Osteocyte (in vitro differentiated cells): ENCODE data around the gene LRRN3. TPM values are rescaled to one million over a fixed set of nuclear protein-coding genes. Genes with fewer than 3 reads are reported as not detected.
A peak's percentile ranks its signal among the peaks of the same experiment; 100 is the strongest.

Experiments used
- DNase-seq: peaks from one replicate; pipeline ENCODE4 v3.0.0; 2021; ENCODE audit warnings: mixed read lengths; ENCODE audit not compliant: unreplicated experiment; ENCODE audit errors: extremely low spot score
- H3K27ac Mint-ChIP-seq: one replicate; pipeline ENCODE4 v1.8.0; 2021; ENCODE audit warnings: mild to moderate bottlenecking, mixed read lengths; ENCODE audit not compliant: unreplicated experiment
- H3K27me3 Mint-ChIP-seq: one replicate; pipeline ENCODE4 v1.8.0; 2021; ENCODE audit warnings: mixed read lengths; ENCODE audit not compliant: unreplicated experiment
- H3K36me3 Mint-ChIP-seq: one replicate; pipeline ENCODE4 v1.8.0; 2021; ENCODE audit warnings: mixed read lengths; ENCODE audit not compliant: unreplicated experiment
- H3K4me1 Mint-ChIP-seq: one replicate; pipeline ENCODE4 v1.8.0; 2021; ENCODE audit warnings: mixed read lengths; ENCODE audit not compliant: unreplicated experiment
- H3K4me3 Mint-ChIP-seq: one replicate; pipeline ENCODE4 v1.8.0; 2021; ENCODE audit warnings: mild to moderate bottlenecking, moderate library complexity, mixed read lengths; ENCODE audit not compliant: unreplicated experiment
- H3K9me3 Mint-ChIP-seq: one replicate; pipeline ENCODE4 v1.8.0; 2021; ENCODE audit warnings: mixed read lengths; ENCODE audit not compliant: unreplicated experiment
- CTCF ChIP-seq: fragments of 200-600 bp; sonication (generic); IDR thresholded peaks from 2 replicates; pipeline ENCODE4 v1.5.0; 2021; ENCODE audit warnings: antibody characterized with exemption, mild to moderate bottlenecking, moderate library complexity
- total RNA-seq: library from RNA; stranded (reverse); gene quantifications from 2 replicates; pipeline ENCODE4 v1.2.1, GENCODE V29; 2021

Gene LRRN3
- total RNA-seq, 1 donor from 2014 or later = 0.56 TPM

DNA sequence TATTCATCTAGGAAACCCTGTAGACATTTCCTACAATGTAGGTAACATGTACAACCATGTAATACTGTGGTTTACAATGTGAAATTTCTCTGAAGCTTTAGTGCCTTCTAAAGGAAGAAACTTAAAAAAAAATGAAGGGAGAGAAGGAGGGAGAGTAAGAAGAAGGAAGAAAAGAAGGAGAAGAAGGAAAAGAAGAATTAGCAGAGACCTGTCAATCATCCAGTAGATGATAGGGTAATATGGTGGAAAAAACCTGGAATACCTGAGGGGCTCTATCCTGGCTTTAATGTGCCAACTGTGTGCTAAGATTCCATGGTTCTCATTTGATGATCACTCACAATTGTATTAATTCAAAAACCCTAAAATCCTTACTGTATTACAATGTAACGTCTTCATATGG is 2.6 kb upstream of the LRRN3 start:
- no peak for DNase-seq
- no peak for TF ChIP-seq CTCF
- Mint-ChIP-seq H3K9me3 (no peaks in the 10 kb centered on the region), H3K4me3 (no peak overlapping the region), H3K27ac (no peak overlapping the region), H3K4me1 (peaks cover 26% of the 10 kb centered on the region), H3K36me3 (no peaks in the 10 kb centered on the region), H3K27me3 (peaks cover 6% of the 10 kb centered on the region)

DNA sequence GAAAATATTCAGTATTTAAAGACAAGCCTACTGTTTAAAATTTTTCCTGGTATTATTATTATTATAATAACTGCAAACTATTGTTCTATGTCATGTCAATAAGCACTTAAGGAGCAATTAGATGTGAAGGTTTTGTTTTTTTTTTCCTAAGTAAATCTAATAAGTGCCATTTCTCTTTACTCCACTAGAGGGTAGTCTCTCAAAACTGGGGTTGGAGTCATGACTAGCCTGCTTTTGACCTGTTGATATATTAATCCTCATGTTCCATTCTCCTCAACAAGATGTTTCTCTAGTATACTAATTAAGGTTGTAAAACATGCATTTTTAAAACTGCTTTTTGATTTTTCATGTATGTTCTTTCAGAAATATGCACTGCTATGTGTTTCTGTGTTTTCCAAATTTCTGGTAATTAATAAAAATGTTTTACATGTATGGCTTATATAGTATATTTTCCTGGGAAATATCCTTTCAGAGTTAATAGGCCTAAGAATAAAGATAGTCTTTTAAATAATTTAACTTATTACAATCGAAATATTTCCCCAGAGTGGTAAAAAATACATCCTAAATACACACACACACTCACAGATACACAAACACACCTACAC is 1.0 kb upstream of the LRRN3 start:
- TF ChIP-seq CTCF = peak; percentile 78
- Mint-ChIP-seq H3K27ac (no peak overlapping the region), H3K27me3 (peaks cover 6% of the 10 kb centered on the region), H3K4me3 (no peak overlapping the region), H3K9me3 (no peaks in the 10 kb centered on the region), H3K4me1 (peaks cover 14% of the 10 kb centered on the region), H3K36me3 (no peaks in the 10 kb centered on the region)
- DNase-seq = no peak

DNA sequence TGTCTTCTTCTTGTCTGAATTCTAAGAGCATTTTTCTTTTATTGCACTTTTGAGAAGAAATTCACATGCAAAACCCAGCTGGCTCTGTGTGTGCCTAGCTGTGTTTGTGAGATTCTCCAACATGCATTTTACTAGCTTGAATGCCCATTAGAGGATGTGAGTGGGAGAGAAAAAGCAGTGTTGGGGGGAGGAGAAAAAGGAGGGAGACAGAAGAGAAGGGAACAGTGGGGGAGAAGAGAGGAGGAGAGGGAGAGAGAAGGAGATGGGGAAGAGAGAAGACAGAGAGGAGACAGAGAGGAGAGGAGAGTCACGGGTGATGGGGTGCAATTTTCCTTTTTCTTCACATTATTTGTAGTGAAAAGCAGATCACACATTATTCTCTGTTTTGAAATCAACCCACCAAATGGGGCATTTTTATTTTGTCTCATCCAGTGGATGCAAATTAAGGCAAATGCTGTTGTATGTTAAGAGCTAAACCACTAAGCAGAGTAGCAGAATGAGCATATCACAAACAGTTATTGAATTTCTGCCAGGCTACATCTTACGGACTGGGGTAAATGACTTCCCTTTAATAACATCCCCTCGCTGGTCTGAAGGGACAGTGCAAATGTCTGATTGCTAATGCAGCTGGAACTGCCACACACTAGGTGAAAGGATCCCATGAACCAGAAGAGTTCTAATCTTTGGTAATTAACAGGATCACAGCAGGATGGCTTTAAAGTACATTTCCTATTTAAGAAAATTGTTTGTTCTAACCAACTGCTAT is 849 bp downstream of the LRRN3 start:
- Mint-ChIP-seq H3K27ac (no peak overlapping the region), H3K9me3 (no peaks in the 10 kb centered on the region), H3K4me3 (peak overlapping the region; percentile 45), H3K4me1 (peaks cover 14% of the 10 kb centered on the region), H3K27me3 (peaks cover 6% of the 10 kb centered on the region), H3K36me3 (no peaks in the 10 kb centered on the region)
- no peak for TF ChIP-seq CTCF
- no peak for DNase-seq

DNA sequence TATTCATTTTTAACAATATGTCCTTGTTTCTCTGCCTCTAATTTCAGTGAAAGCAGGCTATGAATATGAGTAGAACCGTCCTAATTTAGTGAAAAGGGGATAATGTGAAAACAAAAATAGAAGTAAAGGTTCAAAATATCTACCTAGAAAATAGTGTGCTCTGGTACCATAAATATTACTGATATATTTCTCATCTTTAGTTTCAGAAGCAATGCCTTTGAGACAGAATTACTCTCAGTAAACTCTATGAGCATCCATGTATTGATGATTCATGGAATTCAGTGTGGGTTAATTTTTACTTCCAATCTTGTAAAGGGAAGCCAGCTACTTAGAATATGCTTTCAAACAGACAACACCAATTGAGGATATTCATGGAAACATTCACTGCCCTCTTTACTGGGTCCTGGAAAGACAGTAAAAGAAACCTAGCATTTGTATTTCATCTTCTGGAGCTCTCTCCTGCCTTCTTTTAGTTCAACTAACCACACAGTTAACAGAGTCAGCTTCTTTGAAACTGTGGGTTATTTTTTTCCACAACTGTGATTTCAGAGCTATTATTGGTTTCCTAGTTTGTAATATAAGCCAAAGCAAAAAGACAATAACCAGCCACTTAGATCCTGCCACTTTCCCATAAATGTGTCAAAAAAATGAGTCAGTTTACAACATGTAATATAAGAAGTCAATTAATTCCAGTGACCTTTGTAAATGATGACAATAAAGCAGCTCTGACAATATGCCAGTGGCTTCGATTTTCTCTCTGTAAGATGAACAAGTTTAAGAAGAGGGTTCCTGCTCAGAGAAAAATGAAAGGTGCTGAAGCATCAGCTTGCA is 1.7 kb downstream of the LRRN3 start:
- no peaks in the 10 kb centered on the region for H3K9me3 Mint-ChIP-seq
- H3K4me1 Mint-ChIP-seq = peaks cover 14% of the 10 kb centered on the region
- no peak for TF ChIP-seq CTCF
- H3K27ac Mint-ChIP-seq = no peak overlapping the region
- peaks cover 6% of the 10 kb centered on the region for H3K27me3 Mint-ChIP-seq
- no peak for DNase-seq
- H3K36me3 Mint-ChIP-seq = no peaks in the 10 kb centered on the region
- H3K4me3 Mint-ChIP-seq = no peak overlapping the region

- Mint-ChIP-seq H3K9me3 (no peaks in the 10 kb centered on the region), H3K27ac (no peak overlapping the region), H3K36me3 (no peaks in the 10 kb centered on the region), H3K4me3 (no peak overlapping the region), H3K4me1 (peaks cover 16% of the 10 kb centered on the region), H3K27me3 (peaks cover 6% of the 10 kb centered on the region)
- no peak for DNase-seq
- TF ChIP-seq CTCF = no peak
These were observed 2.6 kb downstream of the LRRN3 start for GRCh38 chr7:111093496-111093895.
